ENCODE data around the gene SDHB.

Gene SDHB

DNA sequence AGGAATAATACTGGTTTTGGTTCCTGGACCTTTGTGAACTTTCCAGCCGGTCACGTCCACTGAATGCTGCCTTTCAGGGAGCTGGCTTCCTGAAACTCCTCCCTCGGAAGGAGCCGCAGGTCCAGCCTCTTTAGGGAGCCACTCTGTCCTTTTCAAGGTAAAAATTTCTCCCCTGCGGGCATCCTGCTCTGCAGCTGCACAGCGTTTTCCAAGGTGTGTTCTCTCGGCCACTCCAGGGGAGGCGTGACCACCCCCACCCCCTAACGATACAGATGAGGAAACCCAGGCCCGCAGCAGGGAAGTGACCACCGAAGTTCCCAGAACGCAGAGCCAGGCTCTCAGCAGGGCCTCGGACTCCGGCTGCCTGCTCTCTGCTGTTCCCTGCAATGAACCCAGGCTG, 44.0 kb upstream of the SDHB start:
- peak overlapping the region; percentile 48 for H3K27ac ChIP-seq (replicated peaks)
- no peak for DNase-seq (ENCODE audit: low read depth in 1 of 2, low spot score in 1 of 2)
- H3K4me3 ChIP-seq (replicated peaks; ENCODE audit: insufficient read depth, low read length): no peak overlapping the region
- no peaks in the 10 kb centered on the region for H3K27me3 ChIP-seq (ENCODE audit: insufficient read depth, poor library complexity, severe bottlenecking)
- no peak for TF ChIP-seq GABPA (IDR thresholded peaks at IDR 0.05; ENCODE audit: low read depth)
- TF ChIP-seq, protein P1, sequence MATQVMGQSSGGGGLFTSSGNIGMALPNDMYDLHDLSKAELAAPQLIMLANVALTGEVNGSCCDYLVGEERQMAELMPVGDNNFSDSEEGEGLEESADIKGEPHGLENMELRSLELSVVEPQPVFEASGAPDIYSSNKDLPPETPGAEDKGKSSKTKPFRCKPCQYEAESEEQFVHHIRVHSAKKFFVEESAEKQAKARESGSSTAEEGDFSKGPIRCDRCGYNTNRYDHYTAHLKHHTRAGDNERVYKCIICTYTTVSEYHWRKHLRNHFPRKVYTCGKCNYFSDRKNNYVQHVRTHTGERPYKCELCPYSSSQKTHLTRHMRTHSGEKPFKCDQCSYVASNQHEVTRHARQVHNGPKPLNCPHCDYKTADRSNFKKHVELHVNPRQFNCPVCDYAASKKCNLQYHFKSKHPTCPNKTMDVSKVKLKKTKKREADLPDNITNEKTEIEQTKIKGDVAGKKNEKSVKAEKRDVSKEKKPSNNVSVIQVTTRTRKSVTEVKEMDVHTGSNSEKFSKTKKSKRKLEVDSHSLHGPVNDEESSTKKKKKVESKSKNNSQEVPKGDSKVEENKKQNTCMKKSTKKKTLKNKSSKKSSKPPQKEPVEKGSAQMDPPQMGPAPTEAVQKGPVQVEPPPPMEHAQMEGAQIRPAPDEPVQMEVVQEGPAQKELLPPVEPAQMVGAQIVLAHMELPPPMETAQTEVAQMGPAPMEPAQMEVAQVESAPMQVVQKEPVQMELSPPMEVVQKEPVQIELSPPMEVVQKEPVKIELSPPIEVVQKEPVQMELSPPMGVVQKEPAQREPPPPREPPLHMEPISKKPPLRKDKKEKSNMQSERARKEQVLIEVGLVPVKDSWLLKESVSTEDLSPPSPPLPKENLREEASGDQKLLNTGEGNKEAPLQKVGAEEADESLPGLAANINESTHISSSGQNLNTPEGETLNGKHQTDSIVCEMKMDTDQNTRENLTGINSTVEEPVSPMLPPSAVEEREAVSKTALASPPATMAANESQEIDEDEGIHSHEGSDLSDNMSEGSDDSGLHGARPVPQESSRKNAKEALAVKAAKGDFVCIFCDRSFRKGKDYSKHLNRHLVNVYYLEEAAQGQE (IDR thresholded peaks at IDR 0.05; ENCODE audit: insufficient replicate concordance, low read depth): no peak
- no peak for TF ChIP-seq SPI1 (IDR thresholded peaks at IDR 0.05; ENCODE audit: borderline replicate concordance, low read depth)
- no peak for TF ChIP-seq POLR2AphosphoS5 (IDR thresholded peaks at IDR 0.05; ENCODE audit: low read depth)
- TF ChIP-seq, protein P2, sequence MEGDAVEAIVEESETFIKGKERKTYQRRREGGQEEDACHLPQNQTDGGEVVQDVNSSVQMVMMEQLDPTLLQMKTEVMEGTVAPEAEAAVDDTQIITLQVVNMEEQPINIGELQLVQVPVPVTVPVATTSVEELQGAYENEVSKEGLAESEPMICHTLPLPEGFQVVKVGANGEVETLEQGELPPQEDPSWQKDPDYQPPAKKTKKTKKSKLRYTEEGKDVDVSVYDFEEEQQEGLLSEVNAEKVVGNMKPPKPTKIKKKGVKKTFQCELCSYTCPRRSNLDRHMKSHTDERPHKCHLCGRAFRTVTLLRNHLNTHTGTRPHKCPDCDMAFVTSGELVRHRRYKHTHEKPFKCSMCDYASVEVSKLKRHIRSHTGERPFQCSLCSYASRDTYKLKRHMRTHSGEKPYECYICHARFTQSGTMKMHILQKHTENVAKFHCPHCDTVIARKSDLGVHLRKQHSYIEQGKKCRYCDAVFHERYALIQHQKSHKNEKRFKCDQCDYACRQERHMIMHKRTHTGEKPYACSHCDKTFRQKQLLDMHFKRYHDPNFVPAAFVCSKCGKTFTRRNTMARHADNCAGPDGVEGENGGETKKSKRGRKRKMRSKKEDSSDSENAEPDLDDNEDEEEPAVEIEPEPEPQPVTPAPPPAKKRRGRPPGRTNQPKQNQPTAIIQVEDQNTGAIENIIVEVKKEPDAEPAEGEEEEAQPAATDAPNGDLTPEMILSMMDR (IDR thresholded peaks at IDR 0.05; ENCODE audit: insufficient read depth, low read length): no peak

DNA sequence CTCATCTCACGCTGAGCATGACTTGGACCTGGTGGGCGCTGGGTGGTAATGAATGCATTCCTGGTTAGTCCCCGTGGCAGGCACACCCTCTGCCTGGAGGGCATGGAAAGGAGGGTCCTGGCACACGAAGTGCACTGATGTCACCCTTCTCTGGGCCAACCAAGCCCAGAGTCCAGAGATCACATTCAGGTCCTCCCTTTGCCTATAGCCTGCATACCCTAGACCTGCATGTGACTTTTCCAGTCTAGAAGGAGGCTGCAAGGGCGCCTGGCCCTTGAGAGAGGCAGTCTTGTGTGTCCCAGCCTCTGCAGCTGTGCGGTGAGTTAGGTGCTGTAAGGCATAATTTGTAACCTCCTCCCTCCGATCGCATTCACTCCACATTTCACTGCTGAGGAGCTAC, 43.3 kb upstream of the SDHB start:
- no peak for DNase-seq (ENCODE audit: low read depth in 1 of 2, low spot score in 1 of 2)
- no peak overlapping the region for H3K4me3 ChIP-seq (replicated peaks; ENCODE audit: insufficient read depth, low read length)
- peak overlapping the region; percentile 48 for H3K27ac ChIP-seq (replicated peaks)
- H3K27me3 ChIP-seq (ENCODE audit: insufficient read depth, poor library complexity, severe bottlenecking): no peaks in the 10 kb centered on the region
- TF ChIP-seq POLR2AphosphoS5 (IDR thresholded peaks at IDR 0.05; ENCODE audit: low read depth) (no peak), GABPA (IDR thresholded peaks at IDR 0.05; ENCODE audit: low read depth) (no peak), SPI1 (IDR thresholded peaks at IDR 0.05; ENCODE audit: borderline replicate concordance, low read depth) (no peak)
- TF ChIP-seq, protein P2 (IDR thresholded peaks at IDR 0.05; ENCODE audit: insufficient read depth, low read length): no peak
- TF ChIP-seq, protein P1 (IDR thresholded peaks at IDR 0.05; ENCODE audit: insufficient replicate concordance, low read depth): no peak

DNA sequence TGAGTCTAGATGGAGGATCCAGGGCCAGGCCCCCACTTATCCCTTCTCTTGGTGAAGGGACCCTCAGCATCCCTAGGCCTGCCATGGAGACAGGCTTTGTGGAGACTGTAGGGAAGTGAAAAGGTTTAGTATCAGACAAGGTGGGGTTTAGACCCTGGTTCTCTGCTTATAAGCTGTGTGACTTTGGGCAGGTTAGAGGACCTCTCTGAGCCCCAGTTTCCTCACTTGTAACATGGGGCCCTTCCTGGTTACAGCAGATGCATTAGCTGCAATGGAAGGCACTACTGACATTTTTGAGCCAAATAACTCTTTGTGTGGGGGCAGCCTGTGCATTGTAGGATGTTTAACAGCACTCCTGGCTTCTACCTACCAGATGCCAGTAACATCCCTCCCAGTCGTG, 42.8 kb upstream of the SDHB start:
- Histone ChIP-seq H3K27me3 (ENCODE audit: insufficient read depth, poor library complexity, severe bottlenecking) (no peaks in the 10 kb centered on the region), H3K27ac (replicated peaks) (no peak overlapping the region), H3K4me3 (replicated peaks; ENCODE audit: insufficient read depth, low read length) (no peak overlapping the region)
- TF ChIP-seq GABPA (IDR thresholded peaks at IDR 0.05; ENCODE audit: low read depth) (no peak), SPI1 (IDR thresholded peaks at IDR 0.05; ENCODE audit: borderline replicate concordance, low read depth) (no peak), POLR2AphosphoS5 (IDR thresholded peaks at IDR 0.05; ENCODE audit: low read depth) (no peak)
- TF ChIP-seq, protein P2 (IDR thresholded peaks at IDR 0.05; ENCODE audit: insufficient read depth, low read length): no peak
- TF ChIP-seq, protein P1 (IDR thresholded peaks at IDR 0.05; ENCODE audit: insufficient replicate concordance, low read depth): no peak
- no peak for DNase-seq (ENCODE audit: low read depth in 1 of 2, low spot score in 1 of 2)

Data from HL-60 (cell line).